GM21515 (cell line): ENCODE measurements around the gene CNTNAP3.
"Not testable (repeated sequence)": the region's sequence is repeated elsewhere in the genome, so short reads cannot be mapped to it uniquely, and the experiment has no call there.

Source experiments
- ATAC-seq: cut with Tn5 transposase; IDR thresholded peaks from one replicate; pipeline ENCODE4 v1.9.1; 2021; ENCODE audit not compliant: unreplicated experiment

Gene CNTNAP3

GRCh38 chr9:39073537-39073936 lies 214.4 kb downstream of the CNTNAP3 start:
- not testable (repeated sequence) for ATAC-seq

- ATAC-seq = not testable (repeated sequence)
Observed at GRCh38 chr9:39067683-39068082, 220.3 kb downstream of the CNTNAP3 start.

GRCh38 chr9:39062966-39063365 lies 225.0 kb downstream of the CNTNAP3 start:
- ATAC-seq = not testable (repeated sequence)

GRCh38 chr9:39054453-39054852 lies 233.5 kb downstream of the CNTNAP3 start:
- ATAC-seq = not testable (repeated sequence)

- ATAC-seq = not testable (repeated sequence)
Observed at GRCh38 chr9:39046833-39047232, 241.1 kb downstream of the CNTNAP3 start.

- ATAC-seq = not testable (repeated sequence)
Observed at GRCh38 chr9:39042352-39042803, 245.6 kb downstream of the CNTNAP3 start.

- not testable (repeated sequence) for ATAC-seq
Observed at GRCh38 chr9:39041774-39042173, 246.2 kb downstream of the CNTNAP3 start.

GRCh38 chr9:39039148-39039547 lies 248.8 kb downstream of the CNTNAP3 start:
- ATAC-seq = not testable (repeated sequence)

- ATAC-seq = not testable (repeated sequence)
Observed at GRCh38 chr9:39038221-39038620, 249.7 kb downstream of the CNTNAP3 start.

GRCh38 chr9:39033849-39034248 lies 254.1 kb downstream of the CNTNAP3 start:
- ATAC-seq = not testable (repeated sequence)

GRCh38 chr9:39030204-39031019 lies 257.6 kb downstream of the CNTNAP3 start:
- not testable (repeated sequence) for ATAC-seq

- ATAC-seq = not testable (repeated sequence)
Observed at GRCh38 chr9:39028855-39029254, 259.1 kb downstream of the CNTNAP3 start.

- ATAC-seq = not testable (repeated sequence)
Observed at GRCh38 chr9:39028168-39028567, 259.8 kb downstream of the CNTNAP3 start.

- not testable (repeated sequence) for ATAC-seq
Observed at GRCh38 chr9:39025911-39026588, 261.9 kb downstream of the CNTNAP3 start.
